Activated CD8-positive, alpha-beta memory T cell treated with anti-CD3 and anti-CD28 coated beads, Interleukin-2, amount 50 U/mL, for 48 hours (primary cell): Measurements from ENCODE around the gene DOCK10.

Experiments used
- DNase-seq: peaks from one replicate; pipeline ENCODE4 v3.0.0-alpha.2; 2020

DOCK10 gene

GRCh38 chr2:224753743-224754540 lies 288.3 kb downstream of the DOCK10 start:
- no peak for DNase-seq

GRCh38 chr2:224751996-224752698 lies 290.1 kb downstream of the DOCK10 start:
- no peak for DNase-seq

GRCh38 chr2:224749136-224749535 lies 293.1 kb downstream of the DOCK10 start:
- no peak for DNase-seq

- DNase-seq = no peak
These were observed 294.5 kb downstream of the DOCK10 start for GRCh38 chr2:224747765-224748164.

GRCh38 chr2:224736227-224736626 lies 306.0 kb downstream of the DOCK10 start:
- no peak for DNase-seq

- DNase-seq = no peak
These were observed 307.3 kb downstream of the DOCK10 start for GRCh38 chr2:224734949-224735348.

GRCh38 chr2:224731665-224732064 lies 310.6 kb downstream of the DOCK10 start:
- no peak for DNase-seq

- no peak for DNase-seq
These were observed 312.8 kb downstream of the DOCK10 start for GRCh38 chr2:224729435-224729834.

- no peak for DNase-seq
These were observed 317.9 kb downstream of the DOCK10 start for GRCh38 chr2:224724331-224724730.

GRCh38 chr2:224723586-224724217 lies 318.6 kb downstream of the DOCK10 start:
- no peak for DNase-seq

- DNase-seq = no peak
These were observed 319.5 kb downstream of the DOCK10 start for GRCh38 chr2:224722770-224723169.

- DNase-seq = no peak
These were observed 320.0 kb downstream of the DOCK10 start for GRCh38 chr2:224722250-224722649.

- DNase-seq = no peak
These were observed 325.3 kb downstream of the DOCK10 start for GRCh38 chr2:224716921-224717320.

- DNase-seq = no peak
These were observed 326.1 kb downstream of the DOCK10 start, which contains the start of gene CCDC195 for GRCh38 chr2:224716201-224716600. TSS of gene CCDC195 (minus strand) at chr2:224716365. CDS start at chr2:224716365, 0 bp downstream.
